Stimulated activated CD8-positive, alpha-beta memory T cell treated with anti-CD3 and anti-CD28 coated beads, Interleukin-12 subunit alpha, Interleukin-12 subunit beta, amount 100 ng/mL, for 1 hour (primary cell): ENCODE results near the gene RBM26.
"Not testable (repeated sequence)": the region's sequence is repeated elsewhere in the genome, so short reads cannot be mapped to it uniquely, and the experiment has no call there.

ENCODE experiments used
- DNase-seq: peaks from one replicate; pipeline ENCODE4 v3.0.0-alpha.2; 2020; ENCODE audit warnings: low read depth

RBM26 gene

DNA sequence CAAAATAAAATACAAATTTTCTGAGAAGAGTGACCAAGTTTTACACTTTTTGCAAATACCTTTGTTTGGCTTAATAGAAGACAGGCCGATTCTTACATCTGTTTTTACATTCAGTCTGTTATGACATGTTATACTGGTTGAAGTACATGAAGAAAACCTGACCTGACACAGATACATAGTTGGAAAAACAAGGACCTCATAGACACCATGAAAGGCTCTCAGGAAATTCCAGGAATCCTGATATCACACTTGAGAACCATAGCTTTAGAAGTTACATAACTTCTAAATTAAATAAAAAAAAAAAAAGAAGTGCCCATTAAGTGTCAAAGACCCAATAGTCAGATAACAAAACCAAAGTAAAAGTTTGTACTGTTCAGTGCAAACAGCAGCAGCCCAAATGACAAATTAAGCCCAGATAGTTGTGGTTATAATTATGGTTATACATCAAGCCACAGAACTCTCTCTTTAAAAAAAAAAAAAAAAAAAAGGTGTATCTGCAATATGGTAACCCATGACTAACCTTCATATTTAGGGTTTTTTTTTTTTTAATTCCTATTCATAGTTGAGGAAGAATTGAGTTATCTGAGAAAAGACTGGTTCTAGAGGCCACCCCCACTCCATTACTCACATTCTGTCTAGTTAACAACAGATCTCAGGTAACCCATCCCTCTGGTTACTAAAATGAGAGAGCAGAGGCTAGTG is 19.8 kb downstream of the RBM26 start:
- DNase-seq = no peak

DNA sequence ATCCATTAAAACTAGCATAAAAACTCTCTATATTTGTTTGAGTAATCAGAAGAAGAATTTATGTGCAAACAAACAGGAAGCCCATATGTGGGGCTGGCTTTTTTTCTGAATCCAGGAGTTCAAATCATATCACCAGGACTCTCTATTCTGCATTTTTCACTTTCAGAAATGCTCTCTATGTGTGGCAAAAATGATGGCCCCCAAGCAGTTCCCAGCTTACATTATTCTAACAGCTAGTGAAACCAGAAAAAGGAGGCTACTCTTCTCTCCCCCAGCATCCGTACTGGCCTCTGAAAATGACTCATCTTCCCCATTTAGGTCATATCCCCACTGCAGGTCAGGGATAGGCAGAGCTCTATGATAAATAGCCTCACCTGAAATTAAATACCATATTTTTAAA is 20.4 kb downstream of the RBM26 start:
- no peak for DNase-seq

DNA sequence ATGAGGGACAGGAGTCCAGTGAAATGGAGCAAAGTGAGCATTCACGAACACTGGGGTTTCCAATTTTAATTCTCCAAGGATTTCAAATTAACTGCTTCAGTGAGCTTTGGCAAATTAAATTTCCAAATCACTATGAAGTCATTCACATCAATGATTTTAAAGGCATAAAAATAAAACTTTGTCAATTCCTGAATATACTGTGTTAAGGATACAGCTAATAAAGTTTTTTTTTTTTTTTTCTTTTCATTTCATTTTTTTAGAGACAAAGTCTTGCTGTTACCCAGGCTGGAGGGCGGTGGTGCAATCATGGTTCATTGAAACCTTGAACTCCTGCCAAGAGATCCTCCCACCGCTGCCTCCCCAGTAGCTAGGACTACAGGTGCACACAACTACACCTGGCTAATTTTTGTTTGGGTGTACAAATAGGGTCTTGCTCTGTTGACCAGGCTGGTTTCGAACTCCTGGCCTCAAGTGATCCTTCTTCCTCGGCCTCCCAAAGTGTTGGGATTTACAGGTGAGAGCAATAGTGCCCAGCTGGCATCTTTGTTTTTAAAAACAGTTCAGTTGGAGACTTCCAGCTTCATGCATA is 21.9 kb downstream of the RBM26 start:
- DNase-seq = no peak

DNA sequence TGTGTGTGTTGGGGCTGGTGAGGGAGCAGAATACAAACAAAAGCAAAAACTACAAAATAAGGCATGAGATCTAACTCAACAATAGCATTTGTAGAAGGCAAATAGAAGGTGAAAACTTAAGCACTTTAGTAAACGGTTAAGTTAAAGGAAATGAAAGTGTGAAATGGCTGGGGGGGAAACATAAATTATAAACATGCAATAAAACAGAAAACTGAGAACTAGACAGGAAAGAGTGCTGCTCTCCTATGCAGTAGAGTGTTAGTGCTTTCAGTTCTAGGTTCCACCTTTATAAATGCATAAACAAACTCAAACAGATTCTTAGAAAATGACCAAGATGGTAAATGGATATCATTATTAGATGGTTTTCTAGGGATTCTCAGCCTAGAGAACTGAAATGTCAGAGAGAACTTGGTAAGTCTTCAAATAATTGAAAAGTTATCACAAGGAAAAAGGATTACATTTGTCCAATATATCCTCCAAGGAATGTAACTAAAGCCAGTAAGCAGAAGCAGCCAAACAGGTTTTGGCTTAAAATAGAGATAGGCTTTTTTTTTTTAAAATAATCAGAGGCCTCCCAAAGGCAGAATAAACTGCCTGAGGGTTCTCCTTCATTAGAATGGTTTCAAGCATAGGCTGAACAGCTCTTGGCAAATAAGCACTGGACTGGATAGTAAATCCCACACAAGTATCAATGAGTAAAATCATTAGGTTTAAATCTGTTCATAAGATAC is 23.3 kb downstream of the RBM26 start:
- no peak for DNase-seq

DNA sequence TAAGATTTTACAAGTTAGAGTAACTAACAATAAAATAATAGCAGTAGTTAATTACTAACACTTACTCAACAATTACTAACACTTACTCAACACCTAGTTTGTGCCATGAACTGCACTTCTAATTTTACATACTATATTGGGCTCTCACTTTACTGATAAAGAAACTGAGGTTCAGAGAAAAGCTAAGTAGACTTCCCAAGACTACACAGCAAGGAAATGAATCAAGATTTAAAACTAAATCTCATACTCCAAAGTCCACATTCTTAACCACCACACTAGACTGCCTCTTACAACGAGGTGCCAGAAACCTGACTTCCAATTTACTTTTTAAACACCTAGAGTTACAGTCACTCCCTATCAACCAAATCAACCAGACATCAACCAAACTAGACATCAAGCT is 25.1 kb downstream of the RBM26 start:
- no peak for DNase-seq

DNA sequence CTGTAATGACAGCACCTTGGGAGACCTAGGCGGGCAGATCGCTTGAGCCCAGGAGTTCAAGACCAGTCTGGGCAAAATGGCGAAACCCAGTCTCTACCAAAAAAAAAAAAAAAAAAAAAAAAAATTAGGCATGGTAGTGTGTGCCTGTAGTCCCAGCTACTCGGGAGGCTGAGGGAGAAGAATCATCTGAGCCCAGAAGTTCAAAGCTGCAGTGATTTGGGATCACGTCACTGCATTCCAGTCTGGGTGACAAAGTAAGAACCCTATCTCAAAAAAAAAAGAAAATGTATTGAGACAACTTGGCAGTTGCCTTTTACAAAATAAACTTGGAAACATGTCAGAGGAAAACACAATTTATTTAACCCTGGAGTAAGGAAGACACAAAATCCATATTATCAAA is 26.8 kb downstream of the RBM26 start:
- no peak for DNase-seq

DNA sequence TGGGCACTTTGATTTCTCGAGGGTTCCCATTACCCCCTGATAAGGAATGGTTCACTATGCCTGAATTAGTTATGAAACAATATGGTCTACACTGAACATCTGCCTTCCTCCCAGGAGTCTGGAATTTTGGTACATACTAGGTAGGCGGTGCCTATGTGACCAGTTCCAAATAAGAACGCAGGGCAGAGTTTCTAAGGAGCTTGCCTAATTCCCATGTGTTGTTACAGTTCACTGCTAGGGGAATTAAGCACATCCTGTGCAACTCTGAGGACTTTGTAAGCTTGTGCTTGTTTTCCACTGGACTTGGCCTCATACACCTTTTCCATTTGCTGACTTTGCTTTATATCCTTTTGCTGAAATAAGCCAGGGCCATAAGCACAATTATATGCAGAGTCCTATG is 29.2 kb downstream of the RBM26 start:
- no peak for DNase-seq

DNA sequence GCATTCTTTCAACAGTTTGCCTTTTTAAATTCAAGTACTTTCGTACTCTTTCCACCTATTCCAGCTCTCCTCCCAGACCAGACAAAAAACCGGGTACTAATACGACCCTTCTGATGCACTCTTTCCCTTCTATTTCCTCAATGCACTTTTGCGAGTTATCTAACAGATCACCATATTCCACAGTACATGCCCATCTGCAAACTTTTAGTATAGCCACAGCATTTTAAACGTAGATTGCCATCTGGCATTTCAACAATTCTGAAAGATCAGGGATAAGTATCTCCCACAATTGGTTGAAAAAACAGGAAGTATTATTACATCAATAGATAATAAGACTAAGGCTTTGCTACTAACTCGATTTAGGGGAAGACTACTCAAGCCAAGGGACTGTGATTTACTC is 31.5 kb downstream of the RBM26 start:
- DNase-seq = no peak

DNA sequence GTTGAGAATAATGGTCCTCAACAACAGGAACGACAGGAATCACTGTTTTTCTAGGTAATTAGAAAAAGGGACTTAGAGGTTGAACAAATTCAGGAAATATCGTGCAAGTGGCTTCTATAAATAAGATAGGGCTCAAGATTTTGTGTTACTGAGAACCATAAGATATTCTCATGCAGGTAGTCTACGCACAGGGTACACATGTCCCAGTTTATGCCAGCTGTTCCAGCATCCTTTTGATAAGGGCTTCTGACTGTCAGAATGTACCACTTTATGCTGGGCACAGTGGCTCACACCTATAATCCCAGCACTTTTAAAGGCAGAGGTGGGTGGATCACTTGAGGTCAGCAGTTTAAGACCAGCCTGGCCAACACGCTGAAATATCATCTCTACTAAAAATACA is 32.1 kb downstream of the RBM26 start:
- DNase-seq = no peak

DNA sequence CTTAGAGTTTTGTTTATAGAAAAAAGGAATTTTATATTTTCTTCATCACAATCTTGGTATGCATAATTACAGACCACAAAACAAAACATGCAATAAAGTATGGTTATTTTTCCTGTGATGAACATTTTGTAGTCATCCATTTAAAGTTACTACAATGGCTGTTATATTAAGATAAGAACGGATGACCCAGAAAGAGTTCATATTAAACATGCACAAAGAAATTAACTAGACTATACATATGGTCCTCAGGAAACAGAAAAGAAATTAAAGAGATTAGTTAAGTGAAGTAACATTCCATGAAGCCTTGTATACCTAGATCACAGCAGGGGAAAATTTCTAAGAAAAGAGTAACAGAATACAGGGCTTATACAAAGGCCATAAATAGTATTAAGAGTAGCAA is 36.8 kb downstream of the RBM26 start:
- DNase-seq = no peak

DNA sequence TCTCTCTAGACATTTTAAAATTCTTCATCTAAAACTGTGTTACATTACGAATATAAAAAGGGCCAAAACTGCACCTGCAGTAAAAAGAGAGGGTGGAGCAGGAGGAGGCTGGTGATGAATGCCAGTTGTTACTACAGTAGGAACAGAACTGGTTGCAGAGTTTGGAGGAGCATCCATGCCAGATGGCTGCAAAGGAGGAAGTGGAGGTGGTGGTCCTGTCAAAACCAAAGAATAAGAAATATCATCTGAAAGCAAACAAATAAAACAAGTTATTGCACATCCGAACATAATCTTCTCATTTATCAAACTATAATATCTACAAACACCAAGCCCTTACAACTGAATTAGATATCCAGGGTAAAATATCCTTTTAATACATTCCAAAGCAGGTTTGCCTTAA is 40.1 kb downstream of the RBM26 start:
- DNase-seq = no peak

DNA sequence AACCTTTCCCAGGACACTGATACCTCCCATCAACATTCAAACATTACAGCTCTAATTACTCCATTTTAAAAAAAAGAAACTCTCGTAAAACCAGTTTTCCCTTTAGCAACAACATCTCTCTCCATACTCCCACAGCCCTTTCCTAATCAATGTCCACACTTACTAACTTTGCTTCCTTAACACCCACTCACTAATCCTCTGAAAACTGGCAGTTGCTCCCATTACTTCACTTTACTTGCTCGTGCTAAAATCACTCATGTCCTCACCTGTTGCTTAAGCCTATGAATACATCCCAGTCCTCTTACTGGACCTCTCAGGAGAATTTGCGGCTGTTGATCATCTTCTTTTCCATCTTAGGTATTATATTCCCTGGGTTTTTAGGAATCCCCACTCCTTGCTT is 44.8 kb downstream of the RBM26 start:
- DNase-seq = no peak

DNA sequence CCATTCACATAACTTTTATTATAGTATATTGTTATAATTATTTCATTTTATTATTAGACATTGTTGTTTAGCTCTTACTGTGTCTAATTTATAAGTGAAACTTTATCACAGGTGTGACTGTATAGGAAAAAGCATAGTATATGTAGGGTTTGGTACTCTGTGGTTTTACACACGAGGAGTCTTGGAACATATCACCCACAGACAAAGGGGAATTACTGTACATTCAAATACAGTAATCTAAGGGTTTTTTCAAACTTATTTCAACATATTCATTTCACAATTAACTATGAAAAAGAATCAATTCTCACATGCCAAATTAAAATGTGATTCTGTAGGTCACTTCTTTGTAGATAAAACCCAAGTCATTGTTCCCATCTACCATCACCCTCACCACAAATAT is 46.0 kb downstream of the RBM26 start:
- DNase-seq = no peak

DNA sequence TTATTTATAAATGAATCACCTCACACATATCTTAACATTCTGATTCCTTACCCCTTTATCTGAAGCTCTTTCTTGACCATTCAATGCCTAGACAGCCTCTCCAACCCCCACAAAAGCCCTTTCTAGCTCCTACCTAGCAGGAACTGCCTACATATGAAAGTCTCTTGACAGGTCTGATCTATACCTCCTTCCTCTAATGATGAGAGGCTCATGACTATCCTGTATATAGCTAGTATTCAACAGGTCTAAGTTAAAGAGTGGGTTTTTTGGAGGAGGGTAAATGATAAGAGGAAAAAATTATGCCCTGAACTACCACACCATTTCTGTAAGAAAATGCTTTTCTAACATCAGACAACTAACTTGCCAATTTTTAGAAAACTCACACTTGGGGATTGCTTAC is 47.0 kb downstream of the RBM26 start:
- no peak for DNase-seq

DNA sequence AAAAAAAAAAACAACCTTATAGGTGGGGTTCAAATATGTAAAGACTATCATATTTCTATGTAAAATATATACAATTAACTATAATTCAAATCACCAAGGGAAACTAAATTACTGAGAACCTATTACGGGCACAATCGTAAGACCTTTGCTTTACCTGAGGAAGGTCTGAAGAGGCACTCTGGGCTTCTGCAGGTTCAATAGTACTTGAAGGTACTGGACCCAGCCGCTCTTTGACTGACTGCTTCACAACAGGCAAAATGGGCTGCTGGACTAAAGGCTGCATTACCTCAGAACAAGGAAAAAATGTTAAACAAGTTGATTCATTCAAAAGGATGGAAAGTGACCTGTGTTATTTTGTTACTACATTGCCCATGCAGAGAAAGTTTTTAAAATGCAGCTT is 51.8 kb downstream of the RBM26 start:
- DNase-seq = no peak

DNA sequence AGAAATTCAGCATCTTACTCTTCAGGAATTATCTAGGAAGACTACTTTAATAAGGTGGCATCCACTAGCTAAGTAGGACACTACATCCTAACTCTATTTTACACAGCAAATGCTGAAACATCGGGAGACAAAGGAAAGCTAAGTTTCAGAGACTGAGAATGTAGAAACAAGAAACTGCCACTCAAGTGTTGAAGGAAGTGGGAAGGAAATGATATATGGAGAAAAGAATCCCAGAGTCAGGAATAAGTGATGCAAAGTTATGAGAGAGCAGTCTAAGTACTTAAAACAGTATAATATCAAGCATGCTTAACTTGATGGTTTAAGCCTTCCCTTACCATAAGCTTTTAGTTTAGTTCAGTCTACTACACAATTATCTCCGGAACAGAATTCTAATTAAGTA is 52.4 kb downstream of the RBM26 start:
- DNase-seq = no peak

DNA sequence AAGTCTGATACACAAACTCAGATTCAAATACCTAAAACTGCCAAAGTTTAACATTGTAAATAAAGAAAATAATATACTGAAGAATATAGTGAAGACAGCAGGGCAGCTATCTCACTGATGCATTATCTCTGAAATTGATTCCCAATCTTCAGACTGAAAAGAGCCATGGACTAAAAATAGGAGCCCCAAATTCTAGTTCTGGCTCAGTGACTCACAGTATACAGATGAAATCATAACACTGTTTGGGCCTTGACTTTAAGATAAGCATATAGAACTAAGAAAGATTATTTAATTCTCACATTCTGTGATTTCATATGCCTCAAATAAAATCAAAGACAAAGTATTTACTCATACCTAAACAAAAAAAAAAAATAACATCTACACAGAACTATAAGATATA is 53.9 kb downstream of the RBM26 start:
- DNase-seq = no peak

DNA sequence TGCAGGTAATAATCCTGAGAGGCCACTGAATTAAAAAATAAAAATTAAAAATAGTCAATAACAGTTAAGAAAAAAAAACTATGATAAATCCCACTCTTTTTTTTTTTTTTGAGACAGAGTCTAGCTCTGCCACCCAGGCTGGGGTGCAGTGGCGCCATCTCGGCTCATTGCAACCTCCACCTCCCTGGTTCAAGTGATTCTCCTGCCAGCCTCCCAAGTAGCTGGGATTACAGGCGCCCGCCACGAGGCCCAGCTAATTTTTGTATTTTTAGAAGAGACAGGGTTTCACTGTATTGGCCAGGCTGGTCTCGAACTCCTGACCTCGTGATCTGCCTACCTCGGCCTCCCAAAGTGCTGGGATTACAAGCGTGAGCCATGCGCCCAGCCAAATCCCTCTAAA is 56.4 kb downstream of the RBM26 start:
- DNase-seq = not testable (repeated sequence)

DNA sequence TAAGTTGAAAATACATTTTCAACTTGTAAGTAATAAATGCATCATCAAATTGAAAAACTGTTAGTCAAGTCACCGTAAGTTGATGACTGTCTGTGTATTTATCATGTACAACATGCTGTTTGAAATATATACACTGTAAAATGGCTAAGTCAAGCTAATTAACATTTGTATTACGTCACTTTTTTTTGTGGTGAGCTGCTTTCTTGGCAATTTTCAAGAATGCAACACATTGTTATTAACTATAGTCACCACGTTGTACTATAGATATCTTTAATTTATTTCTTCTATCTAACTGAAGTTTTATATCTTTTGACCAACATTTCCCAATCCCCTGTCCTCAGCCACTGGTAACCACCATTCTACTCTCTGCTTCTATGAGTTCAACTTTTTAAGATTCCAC is 57.0 kb downstream of the RBM26 start:
- no peak for DNase-seq

DNA sequence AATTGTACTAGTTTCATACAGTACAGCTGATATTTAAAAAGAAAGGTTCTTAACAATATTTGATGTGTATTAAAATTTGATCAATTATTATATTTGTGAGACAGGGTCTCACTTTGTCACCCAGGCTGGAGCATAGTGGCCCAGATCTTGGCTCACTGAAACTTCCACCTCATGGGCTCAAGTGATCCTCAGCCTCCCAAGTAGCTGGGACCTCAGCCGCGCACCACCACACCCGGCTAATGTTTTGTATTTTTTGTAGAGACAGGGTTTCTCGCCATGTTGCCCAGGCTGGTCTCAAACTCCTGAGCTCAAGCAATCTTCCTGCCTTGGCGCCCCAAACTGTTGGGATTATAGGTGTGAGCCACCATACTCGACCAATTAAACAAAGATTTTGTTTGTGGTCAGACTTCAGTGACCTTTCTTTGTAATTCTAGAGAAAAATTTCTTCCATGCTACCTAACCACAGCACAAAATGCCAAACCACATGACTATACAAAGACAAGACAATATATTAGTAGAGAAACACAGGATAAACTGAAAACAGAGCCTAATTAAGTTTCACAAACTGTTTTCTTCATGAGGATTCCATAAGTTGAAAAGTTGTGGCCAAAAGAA is 59.6 kb downstream of the RBM26 start:
- no peak for DNase-seq

DNA sequence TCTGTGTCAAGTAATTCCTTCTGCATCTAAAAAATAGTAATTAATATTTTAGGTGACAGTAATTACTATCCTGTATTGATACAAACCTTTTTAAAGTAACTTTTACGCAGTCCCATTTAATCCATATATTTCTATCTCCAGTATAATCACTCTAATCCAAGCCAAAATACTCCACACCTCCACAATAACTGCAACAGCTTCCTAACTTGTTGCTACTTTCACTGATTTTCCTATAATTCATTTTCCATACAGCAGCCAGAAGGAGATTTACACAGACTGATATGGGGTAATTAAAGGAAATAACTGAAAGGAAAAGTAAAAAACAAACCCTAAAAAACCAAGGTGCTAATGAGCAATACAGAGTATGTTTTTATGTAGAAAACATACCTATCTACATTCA is 64.9 kb downstream of the RBM26 start:
- no peak for DNase-seq

DNA sequence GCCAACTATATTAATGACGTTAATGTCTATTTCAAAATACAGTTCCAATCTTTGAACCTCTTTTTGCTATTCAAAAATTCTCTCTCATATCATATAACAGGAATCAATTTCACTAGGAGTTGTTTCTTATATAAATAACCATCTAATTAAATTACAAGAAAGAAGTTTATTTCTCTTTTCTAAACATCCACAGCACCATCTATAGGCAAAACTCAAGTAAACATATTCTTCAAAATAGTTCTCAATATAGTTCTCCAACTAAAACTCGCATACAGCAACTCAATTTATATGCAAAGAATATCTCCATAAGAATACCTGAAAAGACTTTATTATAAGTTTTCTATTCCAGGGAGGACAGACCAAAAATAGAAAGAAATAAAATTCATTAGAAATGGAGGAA is 65.6 kb downstream of the RBM26 start:
- DNase-seq = no peak

DNA sequence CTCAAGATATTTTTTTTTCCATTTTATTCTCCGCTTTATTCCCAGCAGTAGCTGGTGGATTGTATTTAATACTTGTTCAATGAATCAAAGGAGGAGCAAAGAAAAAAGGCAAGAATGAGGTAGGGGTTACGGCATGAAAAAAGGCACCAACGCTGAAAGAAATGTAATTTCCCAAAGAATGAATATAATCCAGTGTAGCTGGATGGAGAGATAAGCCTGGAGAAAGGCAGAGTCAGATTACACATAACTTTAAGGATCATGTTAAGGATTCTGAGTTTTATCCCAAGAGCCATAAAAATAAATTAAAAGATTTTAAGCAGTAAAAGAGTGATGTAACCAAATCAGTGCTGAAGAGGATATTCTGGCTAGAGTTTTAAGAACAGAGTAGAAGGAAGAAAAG is 67.7 kb downstream of the RBM26 start:
- no peak for DNase-seq
